Right lobe of liver (tissue), 6 donors: ENCODE measurements around the gene POP4. TPM values are rescaled to one million over a fixed set of nuclear protein-coding genes. Genes with fewer than 3 reads are reported as not detected.

Experiments used
- ATAC-seq, 4 donors: fragments of 200-7000 bp; cut with Tn5 transposase; one replicate each; pipeline ENCODE4 v1.9.1; 2020; ENCODE audit warnings: mild to moderate bottlenecking in 4 of 4, moderate library complexity in 4 of 4
- DNase-seq, 3 donors: peaks; one replicate each; pipeline ENCODE4 v3.0.0-alpha.2; 2020
- H3K27ac ChIP-seq, 3 donors: fragments of 200-600 bp; one replicate each; pipeline ENCODE4 v1.8.0; 2022
- H3K27me3 ChIP-seq, 2 donors: fragments of 200-600 bp; one replicate each; pipeline ENCODE4 v1.8.0; 2022
- H3K36me3 ChIP-seq, 4 donors: fragments of 200-600 bp; sonication (generic) in 1 of 4; one replicate each; pipeline versions ENCODE4 v1.5.1 to v1.8.0; 2017 to 2022; ENCODE audit warnings: control low read depth in 1 of 4
- H3K4me1 ChIP-seq, 4 donors: fragments of 200-600 bp; sonication (generic) in 1 of 4; one replicate each; pipeline versions ENCODE4 v1.5.1 to v1.8.0; 2017 to 2022; ENCODE audit warnings: control low read depth in 1 of 4
- H3K4me3 ChIP-seq, 3 donors: fragments of 200-600 bp; one replicate each; pipeline ENCODE4 v1.8.0; 2022
- H3K9me3 ChIP-seq, 4 donors: fragments of 200-600 bp; sonication (generic) in 1 of 4; one replicate each; pipeline versions ENCODE4 v1.5.1 to v1.8.0; 2017 to 2022; ENCODE audit warnings: control low read depth in 1 of 4
- CTCF ChIP-seq, 4 donors: fragments of 200-600 bp in 3 of 4; fragments of 450-650 bp in 1 of 4; IDR thresholded peaks; one replicate each; pipeline versions ENCODE4 v1.5.1 to v1.8.0; 2016 to 2022; ENCODE audit warnings: antibody characterized with exemption in 4 of 4, mild to moderate bottlenecking in 2 of 4
- POLR2A ChIP-seq: fragments of 450-650 bp; IDR thresholded peaks from one replicate; pipeline ENCODE4 v1.6.1; 2017; ENCODE audit warnings: antibody characterized with exemption, mild to moderate bottlenecking
- WGBS: methylation state at CpG from one replicate; pipeline ENCODE4 v1.1.6; 2018; ENCODE audit warnings: low coverage, low lambda C conversion rate; ENCODE audit not compliant: insufficient coverage; ENCODE audit errors: missing lambda C conversion rate; 5-methylcytosine and 5-hydroxymethylcytosine counted together
- intact Hi-C, 2 donors: fragments of 100-400 bp; cut with DNase I; formaldehyde crosslinking; loops; one replicate each; pipeline versions ENCODE4 v1.11.2 to v1.14.1; 2022
- total RNA-seq, 6 experiments: library from RNA; depleted of rRNA in 2 of 6; stranded (reverse); fragments of >200 nt in 2 of 6; fragmentation: NEBNext Ultra II Directional in 3 of 6; extraction: Animal tissue kit (Norgen Biotek cat#: 25700) in 3 of 6; gene quantifications; one replicate each; pipeline versions ENCODE4 v1.1.0 to v1.2.4, GENCODE V29; 2016 to 2023
- donor health status: DM: no; HTN: yes; CAD: no.
- donor health status: DM: no; HTN: no; CAD: no.
- donor health status: DM: no; HTN: no; CAD: no.
- donor health status: DM: no; HTN: yes; CAD: no.
- donor health status: DM: no; HTN: yes; CAD: no.

The POP4 gene
- total RNA-seq, 6 experiments from 2014 or later = 28.5 to 58.5 (median 34.8) TPM

- no peak overlapping the region for H3K27ac ChIP-seq
- H3K36me3 ChIP-seq = no peaks in the 10 kb centered on the region
- H3K4me3 ChIP-seq = no peak overlapping the region
- WGBS = no CpG with 5 or more reads among the region's 1 CpG
- intact Hi-C loops = no loop called here
- no peak for TF ChIP-seq CTCF (IDR thresholded peaks at IDR 0.05)
- TF ChIP-seq POLR2A = no peak
- no peak for DNase-seq
- no peak for ATAC-seq
- no peaks in the 10 kb centered on the region for H3K27me3 ChIP-seq
- no peaks in the 10 kb centered on the region for H3K9me3 ChIP-seq
- no peaks in the 10 kb centered on the region for H3K4me1 ChIP-seq
These were observed 24.7 kb upstream of the POP4 start for GRCh38 chr19:29581398-29581797.

- H3K27ac ChIP-seq = no peak overlapping the region
- 50% methylated on average over 1 of the region's 1 CpG for WGBS
- intact Hi-C loops = no loop called here
These were observed 22.7 kb upstream of the POP4 start for GRCh38 chr19:29583196-29583999.

GRCh38 chr19:29586401-29586800 lies 19.7 kb upstream of the POP4 start:
- no peaks in the 10 kb centered on the region for H3K4me1 ChIP-seq
- no peak overlapping the region for H3K4me3 ChIP-seq
- no peaks in the 10 kb centered on the region for H3K27me3 ChIP-seq
- no peak overlapping the region for H3K27ac ChIP-seq
- DNase-seq = no peak
- no peaks in the 10 kb centered on the region for H3K9me3 ChIP-seq
- TF ChIP-seq CTCF (IDR thresholded peaks at IDR 0.05) = no peak
- no peak for TF ChIP-seq POLR2A
- intact Hi-C loops = no loop called here
- 34% methylated on average over 2 of the region's 2 CpGs for WGBS
- ATAC-seq = no peak
- H3K36me3 ChIP-seq = no peaks in the 10 kb centered on the region

More at GRCh38 chr19:29583196-29583999, 22.7 kb upstream of the POP4 start:
- ATAC-seq = no peak
- no peak for DNase-seq
- no peak for TF ChIP-seq POLR2A
- no peaks in the 10 kb centered on the region for H3K36me3 ChIP-seq
- no peaks in the 10 kb centered on the region for H3K4me1 ChIP-seq
- H3K27me3 ChIP-seq = no peaks in the 10 kb centered on the region
- no peak overlapping the region for H3K4me3 ChIP-seq
- no peaks in the 10 kb centered on the region for H3K9me3 ChIP-seq

- H3K36me3 ChIP-seq = no peaks in the 10 kb centered on the region
- H3K9me3 ChIP-seq = no peaks in the 10 kb centered on the region
- no peaks in the 10 kb centered on the region for H3K4me1 ChIP-seq
- intact Hi-C loops = no loop called here
- TF ChIP-seq POLR2A (no peak), CTCF (IDR thresholded peaks at IDR 0.05) (no peak)
- no peaks in the 10 kb centered on the region for H3K27me3 ChIP-seq
- H3K27ac ChIP-seq = no peak overlapping the region
- no peak for ATAC-seq
- DNase-seq = no peak
- no peak overlapping the region for H3K4me3 ChIP-seq
- 39% methylated on average over 3 of the region's 3 CpGs for WGBS
These were observed 19.0 kb upstream of the POP4 start for GRCh38 chr19:29587059-29587458.

GRCh38 chr19:29587518-29587986 lies 18.5 kb upstream of the POP4 start:
- H3K27me3 ChIP-seq = no peaks in the 10 kb centered on the region
- intact Hi-C loops = no loop called here
- H3K9me3 ChIP-seq = no peaks in the 10 kb centered on the region
- H3K36me3 ChIP-seq = no peaks in the 10 kb centered on the region
- H3K4me3 ChIP-seq = no peak overlapping the region
- H3K4me1 ChIP-seq = no peaks in the 10 kb centered on the region
- H3K27ac ChIP-seq = no peak overlapping the region
- no peak for DNase-seq
- WGBS = 28% methylated on average over 2 of the region's 2 CpGs
- ATAC-seq = peak in 1 of 4 donors; percentile 31
- TF ChIP-seq POLR2A (no peak), CTCF (IDR thresholded peaks at IDR 0.05) (no peak)
